Retinal pigment epithelial cell (primary cell): ENCODE results near the gene TRIP10.
A peak's percentile ranks its signal among the peaks of the same experiment; 100 is the strongest.

Experiments
- DNase-seq: peaks from one replicate; pipeline ENCODE4 v3.0.0-alpha.2; 2010; ENCODE audit warnings: low read depth
- H3K4me3 ChIP-seq: 2 replicates; pipeline ENCODE4 v1.5.1; 2011; ENCODE audit warnings: mild to moderate bottlenecking, low read length, control low read depth, moderate library complexity
- TF ChIP-seq, protein P1 (sequence below): conservative IDR thresholded peaks from 2 replicates; pipeline ENCODE4 v1.5.1; 2011; ENCODE audit warnings: low read depth, low read length, control low read depth, inconsistent platforms

TRIP10 gene

DNA sequence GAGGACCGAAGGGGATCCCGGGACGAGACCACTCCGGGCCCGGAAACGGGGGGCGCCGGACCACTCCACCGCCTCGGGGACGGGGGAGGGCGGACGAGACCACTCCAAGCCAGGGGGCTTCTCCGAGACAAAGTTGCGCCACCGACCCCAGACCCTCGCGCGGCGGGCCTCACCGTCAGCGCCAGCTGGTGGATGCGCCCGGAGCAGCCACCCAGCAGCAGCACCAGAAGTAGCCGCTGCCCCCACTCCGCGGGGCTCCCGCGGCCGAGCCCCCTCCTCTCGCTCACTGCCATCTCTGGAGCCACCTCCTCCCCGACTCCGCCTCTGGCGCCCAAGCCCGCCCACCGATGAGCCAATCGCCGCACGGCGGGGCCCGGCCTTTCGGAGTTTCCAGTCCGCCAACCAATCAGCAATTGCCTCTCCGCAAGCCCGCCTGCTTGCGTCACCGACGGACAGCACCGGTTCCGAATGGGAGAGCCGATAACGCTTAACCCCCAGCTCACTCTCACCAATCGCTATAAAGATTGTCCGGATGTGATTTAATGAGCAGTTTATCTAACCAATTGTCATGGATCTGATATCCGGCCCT is 2.1 kb upstream of the TRIP10 start, which contains the start of gene GPR108:
Gene GPR108 (minus strand): TSS at position 297 of the 589 bp plus-strand sequence. CDS start 4 bp downstream, at position 293.
- peak within 1 kb of the TSS; percentile 93 for H3K4me3 ChIP-seq
- TF ChIP-seq, protein P1, sequence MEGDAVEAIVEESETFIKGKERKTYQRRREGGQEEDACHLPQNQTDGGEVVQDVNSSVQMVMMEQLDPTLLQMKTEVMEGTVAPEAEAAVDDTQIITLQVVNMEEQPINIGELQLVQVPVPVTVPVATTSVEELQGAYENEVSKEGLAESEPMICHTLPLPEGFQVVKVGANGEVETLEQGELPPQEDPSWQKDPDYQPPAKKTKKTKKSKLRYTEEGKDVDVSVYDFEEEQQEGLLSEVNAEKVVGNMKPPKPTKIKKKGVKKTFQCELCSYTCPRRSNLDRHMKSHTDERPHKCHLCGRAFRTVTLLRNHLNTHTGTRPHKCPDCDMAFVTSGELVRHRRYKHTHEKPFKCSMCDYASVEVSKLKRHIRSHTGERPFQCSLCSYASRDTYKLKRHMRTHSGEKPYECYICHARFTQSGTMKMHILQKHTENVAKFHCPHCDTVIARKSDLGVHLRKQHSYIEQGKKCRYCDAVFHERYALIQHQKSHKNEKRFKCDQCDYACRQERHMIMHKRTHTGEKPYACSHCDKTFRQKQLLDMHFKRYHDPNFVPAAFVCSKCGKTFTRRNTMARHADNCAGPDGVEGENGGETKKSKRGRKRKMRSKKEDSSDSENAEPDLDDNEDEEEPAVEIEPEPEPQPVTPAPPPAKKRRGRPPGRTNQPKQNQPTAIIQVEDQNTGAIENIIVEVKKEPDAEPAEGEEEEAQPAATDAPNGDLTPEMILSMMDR = no peak
- DNase-seq = peak; percentile 100

DNA sequence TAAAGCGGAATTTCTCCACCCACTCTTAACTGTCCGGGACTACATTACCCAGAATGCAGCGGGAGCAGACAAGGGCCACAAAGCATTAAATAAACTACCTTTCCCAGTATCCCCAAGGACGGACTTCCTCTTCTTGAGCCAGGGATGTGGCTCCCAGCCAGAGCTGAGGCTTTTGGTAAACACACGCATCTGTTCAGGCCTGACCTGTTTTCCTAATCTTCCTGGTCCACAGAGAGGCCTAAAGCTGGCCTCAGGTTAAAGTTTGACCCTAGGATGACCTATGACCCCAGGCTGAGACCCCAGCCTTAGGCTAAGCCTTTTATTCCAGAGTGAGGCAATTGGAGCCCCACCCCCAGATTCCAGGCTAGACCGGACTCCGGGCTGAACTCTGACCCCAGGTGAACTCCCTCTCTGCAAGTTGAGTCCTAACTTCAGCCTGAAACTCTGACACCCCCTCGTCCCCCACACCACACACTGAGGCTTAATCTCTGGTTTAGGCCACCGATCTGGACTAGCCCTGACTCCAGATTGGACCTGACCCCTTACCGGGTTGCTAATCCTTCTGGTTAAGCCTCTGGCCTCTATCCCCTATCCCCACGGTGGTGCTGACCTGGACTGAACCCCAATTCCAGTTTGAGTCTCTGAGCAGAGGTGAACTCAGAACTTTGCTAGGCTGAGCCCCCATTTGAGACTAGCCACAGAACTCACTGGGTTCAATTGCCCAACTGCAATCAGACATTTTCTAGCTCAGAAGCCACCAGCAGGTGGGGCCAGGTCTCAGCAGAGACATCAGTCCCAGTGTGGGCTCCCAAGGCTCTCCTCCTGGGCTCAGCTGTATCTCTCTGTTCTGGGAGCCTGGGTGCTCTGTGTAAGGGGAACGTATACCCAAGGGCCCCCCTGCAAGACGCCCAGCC is 1.4 kb upstream of the TRIP10 start:
- no peak for DNase-seq
- TF ChIP-seq, protein P1 = peak; percentile 79
- peak overlapping the region; percentile 18 for H3K4me3 ChIP-seq

DNA sequence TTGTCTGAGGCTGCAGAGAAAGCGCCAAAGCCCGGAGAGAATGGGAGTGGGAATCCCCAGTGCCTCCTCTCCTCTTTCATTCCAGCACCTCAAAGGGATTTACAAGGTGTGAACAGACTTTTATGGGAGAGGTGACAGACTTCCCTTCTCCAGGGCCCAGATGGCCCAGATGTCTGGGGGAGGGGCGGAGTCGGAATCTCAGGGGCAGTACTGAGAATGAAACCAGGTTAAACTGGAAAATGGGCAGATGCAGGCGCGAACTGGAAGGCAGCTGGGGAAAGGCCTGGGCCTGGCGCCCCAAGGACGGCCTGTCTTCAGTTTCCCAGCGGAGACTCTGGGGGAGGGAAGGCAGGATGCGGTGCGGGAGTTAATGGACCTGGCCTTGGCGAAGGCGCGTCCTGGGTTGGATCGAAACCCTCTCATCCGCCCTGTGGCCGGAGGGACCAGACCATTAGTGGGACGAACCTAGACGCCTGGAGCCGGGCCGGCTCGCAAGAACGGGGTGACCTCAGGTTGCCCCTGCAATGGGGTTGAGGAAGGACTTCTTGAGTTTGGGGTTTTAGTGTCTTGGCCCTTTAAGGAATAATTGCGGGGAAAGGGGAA is 592 bp upstream of the TRIP10 start:
- TF ChIP-seq, protein P1 = no peak
- no peak for DNase-seq
- peak overlapping the region; percentile 43 for H3K4me3 ChIP-seq

- no peak for DNase-seq
- H3K4me3 ChIP-seq = peak overlapping the region; percentile 81
- TF ChIP-seq, protein P1 = no peak
Observed at GRCh38 chr19:6739883-6740588, 556 bp downstream of the TRIP10 start.

DNA sequence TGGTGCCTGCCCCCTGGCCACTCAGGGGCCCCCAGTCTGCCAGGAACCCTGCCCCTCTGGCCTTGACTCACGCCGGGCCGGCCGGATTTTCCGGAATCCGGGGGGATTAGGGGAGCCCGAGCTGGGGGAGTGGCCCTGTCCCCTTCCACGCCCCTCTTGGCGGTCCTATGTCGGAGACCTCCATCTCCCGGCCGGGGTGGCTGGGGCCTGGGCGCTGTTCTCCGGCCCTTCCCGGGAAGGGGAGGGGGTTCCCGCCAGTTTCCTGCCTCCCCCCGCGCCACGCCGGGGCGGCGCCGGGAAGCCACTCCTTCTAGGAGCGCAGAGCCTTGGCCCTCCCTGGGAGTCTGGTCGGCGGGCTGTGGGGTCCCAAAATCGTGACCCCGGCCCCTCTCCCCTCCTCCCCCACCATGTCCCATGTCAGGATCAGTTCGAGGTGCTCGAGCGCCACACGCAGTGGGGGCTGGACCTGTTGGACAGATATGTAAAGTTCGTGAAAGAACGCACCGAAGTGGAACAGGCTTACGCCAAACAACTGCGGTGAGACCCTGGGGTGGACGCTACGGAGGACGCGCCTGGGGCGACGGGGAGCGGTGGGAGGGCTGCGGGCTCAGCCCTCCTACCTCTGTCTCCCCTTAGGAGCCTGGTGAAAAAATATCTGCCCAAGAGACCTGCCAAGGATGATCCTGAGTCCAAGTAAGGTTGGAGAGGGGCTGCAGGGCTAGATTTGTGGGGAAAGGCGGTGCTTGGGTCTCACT is 1.3 kb downstream of the TRIP10 start:
- H3K4me3 ChIP-seq = peak overlapping the region; percentile 81
- TF ChIP-seq, protein P1 = no peak
- DNase-seq = no peak

DNA sequence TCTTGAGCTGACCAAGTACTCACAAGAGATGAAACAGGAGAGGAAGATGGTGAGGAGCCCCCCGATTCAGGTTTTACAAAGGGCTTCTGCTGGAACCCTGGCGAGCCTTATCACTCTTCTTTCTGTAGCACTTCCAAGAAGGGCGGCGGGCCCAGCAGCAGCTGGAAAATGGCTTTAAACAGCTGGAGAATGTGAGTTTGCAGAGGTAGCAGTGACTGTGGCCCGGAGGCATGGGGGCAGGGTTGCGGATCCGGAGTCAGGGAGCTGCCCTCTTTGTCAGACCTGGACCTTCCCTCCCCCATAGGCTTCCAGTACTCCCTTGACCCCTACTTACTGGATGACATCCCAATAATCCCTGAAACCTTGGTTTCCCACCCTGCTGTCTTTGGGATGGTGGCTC is 3.6 kb downstream of the TRIP10 start:
- TF ChIP-seq, protein P1 = no peak
- no peak overlapping the region for H3K4me3 ChIP-seq
- DNase-seq = no peak
